Measurements from ENCODE around the gene MRPL22. TPM values are rescaled to one million over a fixed set of nuclear protein-coding genes. Genes with fewer than 3 reads are reported as not detected.
A peak's percentile ranks its signal among the peaks of the same experiment; 100 is the strongest.
"Not testable (repeated sequence)": the region's sequence is repeated elsewhere in the genome, so short reads cannot be mapped to it uniquely, and the experiment has no call there.

MRPL22 gene
- total RNA-seq, 1 donor from 2014 or later: 38.4 TPM

DNA sequence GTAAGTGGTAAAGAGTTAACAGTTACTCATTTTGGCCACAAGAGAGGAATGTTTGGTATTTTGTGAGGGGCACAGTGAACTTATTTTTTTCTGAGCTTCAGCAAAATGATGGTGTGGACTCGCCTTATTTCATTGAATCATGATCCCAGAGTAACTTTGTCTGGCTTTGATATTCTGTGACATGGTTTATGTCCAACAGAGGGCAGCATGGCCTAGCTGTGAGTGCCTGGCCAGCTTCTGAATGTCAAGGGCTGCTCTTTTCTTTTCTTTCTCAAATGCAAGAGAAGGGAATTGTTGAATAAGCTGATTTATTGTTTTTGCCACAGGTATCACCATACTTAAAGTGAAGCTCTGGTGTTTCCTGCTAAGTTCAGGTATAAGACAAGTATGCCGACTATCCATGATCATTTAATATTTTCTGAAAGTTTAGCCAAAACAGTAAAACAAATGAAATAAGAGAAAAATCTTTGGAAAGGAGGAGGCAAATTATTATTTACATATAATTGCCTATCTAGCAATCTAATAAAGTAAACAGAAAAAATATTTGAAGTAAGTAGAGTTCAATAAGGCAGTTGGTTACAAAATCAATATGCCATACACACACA is 31.7 kb downstream of the MRPL22 start:
- Mint-ChIP-seq H3K9me3 (ENCODE audit: unreplicated experiment) (no peaks in the 10 kb centered on the region), H3K4me1 (ENCODE audit: low read depth, unreplicated experiment) (no peaks in the 10 kb centered on the region), H3K4me3 (ENCODE audit: unreplicated experiment) (no peak overlapping the region), H3K27me3 (ENCODE audit: unreplicated experiment) (no peaks in the 10 kb centered on the region), H3K36me3 (ENCODE audit: unreplicated experiment) (no peaks in the 10 kb centered on the region), H3K27ac (ENCODE audit: unreplicated experiment) (no peak overlapping the region)
- TF ChIP-seq, protein P1, sequence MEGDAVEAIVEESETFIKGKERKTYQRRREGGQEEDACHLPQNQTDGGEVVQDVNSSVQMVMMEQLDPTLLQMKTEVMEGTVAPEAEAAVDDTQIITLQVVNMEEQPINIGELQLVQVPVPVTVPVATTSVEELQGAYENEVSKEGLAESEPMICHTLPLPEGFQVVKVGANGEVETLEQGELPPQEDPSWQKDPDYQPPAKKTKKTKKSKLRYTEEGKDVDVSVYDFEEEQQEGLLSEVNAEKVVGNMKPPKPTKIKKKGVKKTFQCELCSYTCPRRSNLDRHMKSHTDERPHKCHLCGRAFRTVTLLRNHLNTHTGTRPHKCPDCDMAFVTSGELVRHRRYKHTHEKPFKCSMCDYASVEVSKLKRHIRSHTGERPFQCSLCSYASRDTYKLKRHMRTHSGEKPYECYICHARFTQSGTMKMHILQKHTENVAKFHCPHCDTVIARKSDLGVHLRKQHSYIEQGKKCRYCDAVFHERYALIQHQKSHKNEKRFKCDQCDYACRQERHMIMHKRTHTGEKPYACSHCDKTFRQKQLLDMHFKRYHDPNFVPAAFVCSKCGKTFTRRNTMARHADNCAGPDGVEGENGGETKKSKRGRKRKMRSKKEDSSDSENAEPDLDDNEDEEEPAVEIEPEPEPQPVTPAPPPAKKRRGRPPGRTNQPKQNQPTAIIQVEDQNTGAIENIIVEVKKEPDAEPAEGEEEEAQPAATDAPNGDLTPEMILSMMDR (IDR thresholded peaks at IDR 0.05; ENCODE audit: partially characterized antibody, unreplicated experiment): peak; percentile 56
- DNase-seq: peak; percentile 52

DNA sequence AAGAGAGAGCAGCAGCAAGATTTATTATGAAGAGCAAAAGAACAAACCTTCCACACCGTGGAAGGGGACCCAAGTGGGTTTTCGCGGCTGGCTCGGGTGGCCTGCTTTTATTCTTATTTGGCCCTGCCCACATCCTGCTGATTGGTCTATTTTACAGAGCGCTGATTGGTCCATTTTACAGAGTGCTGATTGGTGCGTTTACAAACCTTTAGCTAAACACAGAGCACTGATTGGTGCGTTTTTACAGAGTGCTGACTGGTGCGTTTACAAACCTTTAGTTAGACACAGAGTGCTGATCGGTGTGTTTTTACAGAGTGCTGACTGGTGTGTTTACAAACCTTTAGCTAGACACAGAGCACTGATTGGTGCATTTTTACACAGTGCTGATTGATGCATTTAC is 35.2 kb downstream of the MRPL22 start:
- not testable (repeated sequence) for H3K4me1 Mint-ChIP-seq (ENCODE audit: low read depth, unreplicated experiment); DNase-seq; H3K9me3 Mint-ChIP-seq (ENCODE audit: unreplicated experiment); H3K27me3 Mint-ChIP-seq (ENCODE audit: unreplicated experiment); H3K4me3 Mint-ChIP-seq (ENCODE audit: unreplicated experiment); H3K36me3 Mint-ChIP-seq (ENCODE audit: unreplicated experiment); H3K27ac Mint-ChIP-seq (ENCODE audit: unreplicated experiment)

DNA sequence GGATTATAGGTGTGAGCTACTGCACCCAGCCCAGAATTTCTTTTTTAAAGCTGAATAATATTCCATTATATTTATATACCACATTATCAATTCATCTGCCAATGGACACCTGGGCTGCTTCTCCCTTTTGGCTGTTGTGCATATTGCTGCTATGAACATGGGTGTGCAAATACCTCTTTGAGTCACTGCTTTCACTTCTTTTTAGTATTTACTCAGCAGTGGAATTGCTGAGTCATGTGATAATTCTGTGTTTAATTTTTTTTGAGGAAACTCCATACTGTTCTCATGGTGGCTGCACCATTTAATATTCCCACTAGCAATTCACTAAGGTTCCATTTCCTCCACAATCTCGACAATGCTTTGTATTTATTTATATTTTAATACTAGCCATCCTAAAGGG is 36.5 kb downstream of the MRPL22 start:
- no peak overlapping the region for H3K4me3 Mint-ChIP-seq (ENCODE audit: unreplicated experiment)
- DNase-seq: no peak
- no peaks in the 10 kb centered on the region for H3K4me1 Mint-ChIP-seq (ENCODE audit: low read depth, unreplicated experiment)
- no peaks in the 10 kb centered on the region for H3K27me3 Mint-ChIP-seq (ENCODE audit: unreplicated experiment)
- no peaks in the 10 kb centered on the region for H3K36me3 Mint-ChIP-seq (ENCODE audit: unreplicated experiment)
- H3K9me3 Mint-ChIP-seq (ENCODE audit: unreplicated experiment): no peaks in the 10 kb centered on the region
- TF ChIP-seq, protein P1 (IDR thresholded peaks at IDR 0.05; ENCODE audit: partially characterized antibody, unreplicated experiment): no peak
- H3K27ac Mint-ChIP-seq (ENCODE audit: unreplicated experiment): no peak overlapping the region

DNA sequence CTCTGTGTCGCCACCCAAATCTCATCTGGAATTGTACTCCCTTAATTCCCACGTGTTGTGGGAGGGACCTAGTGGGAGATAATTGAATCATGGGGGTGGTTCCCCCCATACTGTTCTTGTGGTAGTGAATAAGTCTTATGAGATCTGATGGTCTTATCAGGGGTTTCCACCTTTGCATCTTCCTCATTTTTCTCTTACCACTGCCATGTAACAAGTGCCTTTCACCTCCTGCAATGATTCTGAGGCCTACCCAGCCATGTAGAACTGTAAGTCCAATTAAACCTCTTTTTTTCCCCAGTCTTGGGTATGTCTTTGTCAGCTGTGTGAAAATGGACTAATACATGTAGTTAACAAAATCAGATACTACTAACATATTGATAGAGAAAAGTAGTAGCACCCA is 37.4 kb downstream of the MRPL22 start:
- not testable (repeated sequence) for DNase-seq; H3K4me3 Mint-ChIP-seq (ENCODE audit: unreplicated experiment); H3K27ac Mint-ChIP-seq (ENCODE audit: unreplicated experiment); H3K9me3 Mint-ChIP-seq (ENCODE audit: unreplicated experiment); H3K36me3 Mint-ChIP-seq (ENCODE audit: unreplicated experiment); H3K27me3 Mint-ChIP-seq (ENCODE audit: unreplicated experiment); H3K4me1 Mint-ChIP-seq (ENCODE audit: low read depth, unreplicated experiment)

DNA sequence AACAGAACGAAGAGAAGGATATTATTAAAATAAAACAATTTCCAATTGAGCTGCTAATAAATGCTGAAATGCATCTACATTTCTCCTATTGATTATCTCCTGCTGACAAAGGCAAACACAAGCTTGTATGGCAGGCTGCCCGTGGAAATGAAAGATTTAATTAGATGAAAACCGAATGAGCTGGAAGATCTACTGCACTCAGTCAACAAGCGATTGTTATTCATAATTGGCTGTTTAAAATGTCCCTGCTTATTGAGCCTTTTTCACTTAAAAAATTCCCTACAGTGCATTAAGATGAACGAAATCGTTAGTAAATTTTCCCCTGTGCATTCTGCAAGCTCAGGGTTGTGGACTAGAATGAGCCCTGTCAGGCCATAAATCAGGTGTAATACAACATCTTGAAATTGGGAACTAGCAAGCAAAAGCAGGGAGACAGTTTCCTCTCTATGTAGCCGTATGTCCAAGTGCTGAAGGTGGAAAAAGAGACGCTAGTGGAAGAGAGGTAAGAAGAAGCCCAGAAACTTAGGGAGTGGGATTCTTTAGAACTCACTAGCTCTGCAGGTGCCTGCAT is 44.2 kb downstream of the MRPL22 start:
- no peaks in the 10 kb centered on the region for H3K36me3 Mint-ChIP-seq (ENCODE audit: unreplicated experiment)
- DNase-seq: no peak
- TF ChIP-seq, protein P1 (IDR thresholded peaks at IDR 0.05; ENCODE audit: partially characterized antibody, unreplicated experiment): no peak
- H3K4me1 Mint-ChIP-seq (ENCODE audit: low read depth, unreplicated experiment): peaks cover 1% of the 10 kb centered on the region
- no peak overlapping the region for H3K27ac Mint-ChIP-seq (ENCODE audit: unreplicated experiment)
- no peak overlapping the region for H3K4me3 Mint-ChIP-seq (ENCODE audit: unreplicated experiment)
- no peaks in the 10 kb centered on the region for H3K9me3 Mint-ChIP-seq (ENCODE audit: unreplicated experiment)
- no peaks in the 10 kb centered on the region for H3K27me3 Mint-ChIP-seq (ENCODE audit: unreplicated experiment)

DNA sequence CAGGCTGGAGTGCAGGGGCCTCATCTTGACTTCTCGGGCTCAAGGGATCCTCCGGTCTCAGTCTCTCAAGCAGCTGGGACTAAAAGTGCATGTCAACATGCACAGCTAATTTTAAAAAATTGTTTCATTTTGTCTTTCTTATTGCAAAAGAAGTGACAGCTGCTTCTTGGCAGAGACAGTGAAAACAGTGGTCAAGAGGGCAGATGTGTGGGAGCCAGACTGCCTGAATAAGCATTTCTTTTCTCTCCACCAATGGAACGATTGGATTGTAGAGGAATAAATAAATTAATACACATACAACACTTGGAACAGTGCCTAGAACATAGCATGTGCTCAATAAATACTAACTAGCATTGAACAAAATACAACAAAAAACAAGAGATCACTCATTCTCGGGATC is 45.3 kb downstream of the MRPL22 start:
- peaks cover 1% of the 10 kb centered on the region for H3K4me1 Mint-ChIP-seq (ENCODE audit: low read depth, unreplicated experiment)
- DNase-seq: no peak
- H3K4me3 Mint-ChIP-seq (ENCODE audit: unreplicated experiment): no peak overlapping the region
- no peaks in the 10 kb centered on the region for H3K27me3 Mint-ChIP-seq (ENCODE audit: unreplicated experiment)
- H3K36me3 Mint-ChIP-seq (ENCODE audit: unreplicated experiment): no peaks in the 10 kb centered on the region
- TF ChIP-seq, protein P1 (IDR thresholded peaks at IDR 0.05; ENCODE audit: partially characterized antibody, unreplicated experiment): no peak
- H3K27ac Mint-ChIP-seq (ENCODE audit: unreplicated experiment): no peak overlapping the region
- no peaks in the 10 kb centered on the region for H3K9me3 Mint-ChIP-seq (ENCODE audit: unreplicated experiment)
